ENCODE measurements around the gene TRAM2.
"Not testable (repeated sequence)": the region's sequence is repeated elsewhere in the genome, so short reads cannot be mapped to it uniquely, and the experiment has no call there.

Gene TRAM2

GRCh38 chr6:52474173-52474572 is 102.7 kb downstream of the TRAM2 start:
- DNase-seq: no peak

GRCh38 chr6:52461194-52461593 is 115.7 kb downstream of the TRAM2 start:
- DNase-seq: not testable (repeated sequence)

GRCh38 chr6:52457096-52457495 is 119.8 kb downstream of the TRAM2 start:
- DNase-seq: no peak

GRCh38 chr6:52454556-52454955 is 122.3 kb downstream of the TRAM2 start:
- DNase-seq: no peak

All from NCI-H446 (cell line).